Nephron (organoid): ENCODE measurements around the gene REXO1.
A peak's percentile ranks its signal among the peaks of the same experiment; 100 is the strongest.
"Not testable (repeated sequence)": the region's sequence is repeated elsewhere in the genome, so short reads cannot be mapped to it uniquely, and the experiment has no call there.

Experiments used
- H3K27ac Mint-ChIP-seq, 3 experiments: 2 replicates each; pipeline ENCODE4 v1.8.0; 2020; ENCODE audit warnings: mixed read lengths in 3 of 3, mild to moderate bottlenecking in 2 of 3, moderate library complexity in 1 of 3
- H3K27me3 Mint-ChIP-seq: 2 replicates; pipeline ENCODE4 v1.8.0; 2021; ENCODE audit warnings: low read depth, mild to moderate bottlenecking, moderate library complexity, mixed read lengths
- H3K36me3 Mint-ChIP-seq: 2 replicates; pipeline ENCODE4 v1.8.0; 2020; ENCODE audit warnings: low read depth, mixed read lengths
- H3K4me1 Mint-ChIP-seq: 2 replicates; pipeline ENCODE4 v1.8.0; 2020; ENCODE audit warnings: mixed read lengths
- H3K4me3 Mint-ChIP-seq, 3 experiments: 2 replicates each; pipeline ENCODE4 v1.8.0; 2020; ENCODE audit warnings: mild to moderate bottlenecking in 3 of 3, mixed read lengths in 3 of 3, moderate library complexity in 2 of 3
- H3K9me3 Mint-ChIP-seq: 2 replicates; pipeline ENCODE4 v1.8.0; 2020; ENCODE audit warnings: mixed read lengths
- CTCF ChIP-seq, 3 experiments: fragments of 200-600 bp; sonication (generic); IDR thresholded peaks; one replicate each; pipeline ENCODE4 v1.5.0; 2021; ENCODE audit warnings: antibody characterized with exemption in 3 of 3; ENCODE audit not compliant: unreplicated experiment in 3 of 3

REXO1 gene

GRCh38 chr19:1848399-1849131 lies at the start of gene REXO1:
Gene REXO1, minus strand, starts transcription at chr19:1848483. Its CDS starts 125 bp downstream, at chr19:1848358.
- Mint-ChIP-seq H3K4me3 (peak within 1 kb of the TSS; percentile 94 to 96 (median 96)), H3K27ac (peak within 1 kb of the TSS; percentile 95 to 99 (median 96)), H3K36me3 (no peaks in the 10 kb centered on the region), H3K4me1 (peaks cover 32% of the 10 kb centered on the region), H3K9me3 (no peaks in the 10 kb centered on the region), H3K27me3 (no peaks in the 10 kb centered on the region)
- TF ChIP-seq CTCF (IDR thresholded peaks at IDR 0.05; ENCODE audit: unreplicated experiment in 3 of 3): peak; percentile 97 to 98 (median 97)

GRCh38 chr19:1896508-1896907 lies 48.2 kb upstream of the REXO1 start:
- Mint-ChIP-seq H3K36me3 (no peaks in the 10 kb centered on the region), H3K27me3 (no peaks in the 10 kb centered on the region), H3K4me1 (peaks cover 6% of the 10 kb centered on the region), H3K4me3 (no peak overlapping the region), H3K9me3 (no peaks in the 10 kb centered on the region), H3K27ac (no peak overlapping the region)
- TF ChIP-seq CTCF (IDR thresholded peaks at IDR 0.05; ENCODE audit: unreplicated experiment in 3 of 3): no peak

GRCh38 chr19:1893791-1894190 lies 45.5 kb upstream of the REXO1 start:
- H3K4me3 Mint-ChIP-seq: no peak overlapping the region

GRCh38 chr19:1889907-1890306 lies 41.6 kb upstream of the REXO1 start:
- no peaks in the 10 kb centered on the region for H3K36me3 Mint-ChIP-seq
- H3K4me1 Mint-ChIP-seq: peaks cover 10% of the 10 kb centered on the region
- peak overlapping the region in 1 of 3 experiments; percentile 2 for H3K4me3 Mint-ChIP-seq
- H3K9me3 Mint-ChIP-seq: no peaks in the 10 kb centered on the region
- H3K27ac Mint-ChIP-seq: peak overlapping the region in 2 of 3 experiments; percentile 21 to 32
- no peaks in the 10 kb centered on the region for H3K27me3 Mint-ChIP-seq
- no peak for TF ChIP-seq CTCF (IDR thresholded peaks at IDR 0.05; ENCODE audit: unreplicated experiment in 3 of 3)

More at GRCh38 chr19:1893791-1894190, 45.5 kb upstream of the REXO1 start:
- Mint-ChIP-seq H3K27ac (peak overlapping the region in 1 of 3 experiments; percentile 70), H3K4me1 (peaks cover 6% of the 10 kb centered on the region), H3K9me3 (no peaks in the 10 kb centered on the region), H3K27me3 (no peaks in the 10 kb centered on the region), H3K36me3 (no peaks in the 10 kb centered on the region)
- no peak for TF ChIP-seq CTCF (IDR thresholded peaks at IDR 0.05; ENCODE audit: unreplicated experiment in 3 of 3)

GRCh38 chr19:1888385-1888784 lies 40.1 kb upstream of the REXO1 start:
- no peaks in the 10 kb centered on the region for H3K27me3 Mint-ChIP-seq
- no peak for TF ChIP-seq CTCF (IDR thresholded peaks at IDR 0.05; ENCODE audit: unreplicated experiment in 3 of 3)
- no peak overlapping the region for H3K27ac Mint-ChIP-seq
- no peaks in the 10 kb centered on the region for H3K9me3 Mint-ChIP-seq
- H3K4me1 Mint-ChIP-seq: peaks cover 22% of the 10 kb centered on the region
- H3K36me3 Mint-ChIP-seq: no peaks in the 10 kb centered on the region
- no peak overlapping the region for H3K4me3 Mint-ChIP-seq

- not testable (repeated sequence) for H3K36me3 Mint-ChIP-seq, H3K4me3 Mint-ChIP-seq, H3K27me3 Mint-ChIP-seq, H3K9me3 Mint-ChIP-seq, H3K27ac Mint-ChIP-seq
- peaks cover 34% of the 10 kb centered on the region for H3K4me1 Mint-ChIP-seq
These were observed 38.1 kb upstream of the REXO1 start for GRCh38 chr19:1886360-1886759.

- H3K27ac Mint-ChIP-seq: peak within 1 kb of the TSS; percentile 65 to 85 (median 80)
- peaks cover 34% of the 10 kb centered on the region for H3K4me1 Mint-ChIP-seq
- H3K4me3 Mint-ChIP-seq: peak within 1 kb of the TSS; percentile 97 to 99 (median 98)
- not testable (repeated sequence) for H3K9me3 Mint-ChIP-seq, H3K27me3 Mint-ChIP-seq, H3K36me3 Mint-ChIP-seq
These were observed 37.3 kb upstream of the REXO1 start, which contains the start of gene ABHD17A for GRCh38 chr19:1885398-1886119. Gene ABHD17A, minus strand, starts transcription at chr19:1885496. Its CDS starts 3,930 bp downstream, at chr19:1881566.
